Neutrophil (primary cell): ENCODE data around the gene CLECL1.
"Not testable (repeated sequence)": the region's sequence is repeated elsewhere in the genome, so short reads cannot be mapped to it uniquely, and the experiment has no call there.

ENCODE experiments used
- H3K27ac ChIP-seq: fragments of 200-600 bp; sonication (generic); 2 replicates; pipeline ENCODE4 v1.5.1; 2016; ENCODE audit warnings: mild to moderate bottlenecking, moderate library complexity
- H3K27me3 ChIP-seq: fragments of 200-600 bp; sonication (generic); 2 replicates; pipeline ENCODE4 v1.6.0; 2016; ENCODE audit warnings: mild to moderate bottlenecking
- H3K36me3 ChIP-seq: fragments of 200-600 bp; sonication (generic); 2 replicates; pipeline ENCODE4 v1.5.1; 2017
- H3K4me1 ChIP-seq, 2 experiments: fragments of 200-600 bp in 1 of 2; sonication (generic) in 1 of 2; 1 replicate in 1 of 2; 2 replicates in 1 of 2; pipeline versions ENCODE4 v1.5.1 to v1.6.1; 2013 to 2016; ENCODE audit warnings: low read depth in 1 of 2, low read length in 1 of 2, mild to moderate bottlenecking in 1 of 2, moderate library complexity in 1 of 2; ENCODE audit not compliant: control insufficient read depth in 1 of 2, insufficient read depth in 1 of 2
- H3K4me3 ChIP-seq, 2 experiments: fragments of 200-600 bp in 1 of 2; sonication (generic) in 1 of 2; 1 replicate in 1 of 2; 2 replicates in 1 of 2; pipeline ENCODE4 v1.5.1; 2013 to 2016; ENCODE audit warnings: low read depth in 1 of 2, low read length in 1 of 2, mild to moderate bottlenecking in 1 of 2, moderate library complexity in 1 of 2
- H3K9me3 ChIP-seq: fragments of 200-600 bp; sonication (generic); 2 replicates; pipeline ENCODE4 v1.5.1; 2016
- CTCF ChIP-seq: fragments of 200-600 bp; sonication (generic); IDR thresholded peaks from 2 replicates; pipeline ENCODE4 v1.5.1; 2016; ENCODE audit warnings: antibody characterized with exemption

The CLECL1 gene

GRCh38 chr12:9682508-9682907 is 50.4 kb downstream of the CLECL1 start:
- not testable (repeated sequence) for H3K4me1 ChIP-seq, H3K27me3 ChIP-seq, H3K27ac ChIP-seq, H3K4me3 ChIP-seq
- Histone ChIP-seq H3K9me3 (peaks cover 11% of the 10 kb centered on the region), H3K36me3 (peaks cover 47% of the 10 kb centered on the region)

GRCh38 chr12:9674226-9674590 is 58.7 kb downstream of the CLECL1 start:
- Histone ChIP-seq H3K4me1 (peaks cover 0 to 6% of the 10 kb centered on the region in 2 experiments), H3K4me3 (no peak overlapping the region), H3K27ac (no peak overlapping the region), H3K9me3 (no peaks in the 10 kb centered on the region), H3K36me3 (peaks cover 17% of the 10 kb centered on the region), H3K27me3 (no peaks in the 10 kb centered on the region)
- TF ChIP-seq CTCF, result no peak

GRCh38 chr12:9673404-9674225 is 59.3 kb downstream of the CLECL1 start:
- Histone ChIP-seq H3K27ac (no peak overlapping the region), H3K9me3 (no peaks in the 10 kb centered on the region), H3K36me3 (peaks cover 21% of the 10 kb centered on the region), H3K27me3 (no peaks in the 10 kb centered on the region), H3K4me3 (no peak overlapping the region), H3K4me1 (peaks cover 0 to 6% of the 10 kb centered on the region in 2 experiments)
- TF ChIP-seq CTCF, result no peak
